WTC11 (cell line): ENCODE results near the gene SLC13A3. TPM values are rescaled to one million over a fixed set of nuclear protein-coding genes. Genes with fewer than 3 reads are reported as not detected.
A peak's percentile ranks its signal among the peaks of the same experiment; 100 is the strongest.

Experiments
- ATAC-seq: fragments of 200-7000 bp; cut with Tn5 transposase; 2 replicates; pipeline ENCODE4 v1.10.0; 2021; ENCODE audit warnings: mild to moderate bottlenecking, moderate library complexity
- CTCF ChIA-PET: fragments of 300-600 bp; sonication (Branson Sonifier 250); formaldehyde crosslinking; loops from one replicate; lab custom pipeline; 2021; ENCODE audit warnings: antibody characterized with exemption; lab: Charles Lee
- POLR2A ChIA-PET: fragments of 350-600 bp; sonication (Branson Sonifier 250); formaldehyde crosslinking; loops from one replicate; lab custom pipeline; 2021; ENCODE audit warnings: antibody characterized with exemption; lab: Charles Lee
- DNase-seq: peaks from one replicate; pipeline ENCODE4 v3.0.0; 2021; ENCODE audit warnings: low spot score
- H3K27ac Mint-ChIP-seq: 2 replicates; pipeline ENCODE4 v1.8.0; 2021; ENCODE audit warnings: mixed read lengths
- H3K27me3 Mint-ChIP-seq: 2 replicates; pipeline ENCODE4 v1.8.0; 2021; ENCODE audit warnings: low read depth, mild to moderate bottlenecking, moderate library complexity, mixed read lengths
- H3K36me3 Mint-ChIP-seq: 2 replicates; pipeline ENCODE4 v1.8.0; 2021; ENCODE audit warnings: mixed read lengths
- H3K4me1 Mint-ChIP-seq: 2 replicates; pipeline ENCODE4 v1.8.0; 2022; ENCODE audit warnings: mixed read lengths
- H3K4me3 Mint-ChIP-seq: 2 replicates; pipeline ENCODE4 v1.8.0; 2021; ENCODE audit warnings: mild to moderate bottlenecking, moderate library complexity, mixed read lengths
- H3K9me3 Mint-ChIP-seq: 2 replicates; pipeline ENCODE4 v1.8.0; 2021; ENCODE audit warnings: mixed read lengths
- ATF1 ChIP-seq: sonication (generic); formaldehyde crosslinking; IDR thresholded peaks from 2 replicates; pipeline ENCODE4 v1.8.1; 2023; ENCODE audit warnings: mild to moderate bottlenecking, moderate library complexity, missing genetic modification reagents
- ELF4 ChIP-seq: sonication (generic); formaldehyde crosslinking; IDR thresholded peaks from 2 replicates; pipeline ENCODE4 v1.8.1; 2022; ENCODE audit warnings: low read depth, mild to moderate bottlenecking, moderate library complexity, missing genetic modification reagents
- FOXP4 ChIP-seq: sonication (generic); formaldehyde crosslinking; IDR thresholded peaks from 2 replicates; pipeline ENCODE4 v1.8.0; 2022; ENCODE audit warnings: mild to moderate bottlenecking, missing genetic modification reagents
- HMGXB4 ChIP-seq: sonication (generic); formaldehyde crosslinking; IDR thresholded peaks from 2 replicates; pipeline ENCODE4 v1.8.1; 2023; ENCODE audit warnings: mild to moderate bottlenecking, moderate library complexity, missing genetic modification reagents
- NFATC4 ChIP-seq: fragments of 250-450 bp; sonication (Bioruptor Pico); IDR thresholded peaks from 2 replicates; pipeline ENCODE4 v1.9.0; 2021; ENCODE audit warnings: mild to moderate bottlenecking
- PRDM15 ChIP-seq: sonication (generic); formaldehyde crosslinking; IDR thresholded peaks from 2 replicates; pipeline ENCODE4 v1.8.0; 2022; ENCODE audit warnings: missing genetic modification reagents
- SP1 ChIP-seq: sonication (generic); formaldehyde crosslinking; conservative IDR thresholded peaks from 2 replicates; pipeline ENCODE4 v1.8.1; 2022; ENCODE audit warnings: missing genetic modification reagents
- USF1 ChIP-seq: sonication (generic); formaldehyde crosslinking; IDR thresholded peaks from 2 replicates; pipeline ENCODE4 v1.8.0; 2022; ENCODE audit warnings: mild to moderate bottlenecking, missing genetic modification reagents
- USF2 ChIP-seq: sonication (generic); formaldehyde crosslinking; IDR thresholded peaks from 2 replicates; pipeline ENCODE4 v1.8.1; 2023; ENCODE audit warnings: mild to moderate bottlenecking, missing genetic modification reagents, moderate library complexity
- ZBTB43 ChIP-seq: sonication (generic); formaldehyde crosslinking; IDR thresholded peaks from 2 replicates; pipeline ENCODE4 v1.8.1; 2023; ENCODE audit warnings: mild to moderate bottlenecking, missing genetic modification reagents
- ZNF121 ChIP-seq: sonication (generic); formaldehyde crosslinking; IDR thresholded peaks from 2 replicates; pipeline ENCODE4 v1.8.0; 2023; ENCODE audit warnings: missing genetic modification reagents
- total RNA-seq: library from RNA; stranded (reverse); gene quantifications from 3 replicates; pipeline ENCODE4 v1.2.3, GENCODE V29; 2021

Gene SLC13A3
- total RNA-seq, 1 experiment from 2014 or later, result 10.6 TPM

- peaks cover 31% of the 10 kb centered on the region for H3K36me3 Mint-ChIP-seq
- no peaks in the 10 kb centered on the region for H3K27me3 Mint-ChIP-seq
- ChIA-PET CTCF (interaction anchor here (1.3 to 4.2 kb wide), 3 partner anchors 15 to 122 kb away, joined by 3 to 22 read pairs (median 3); no protein-coding TSS in a partner anchor), POLR2A (interaction anchor here (1.1 kb wide), 1 partner anchor 132 kb away, joined by 3 read pairs; no protein-coding TSS in a partner anchor)
- peak overlapping the region; percentile 95 for H3K27ac Mint-ChIP-seq
- peaks cover 5% of the 10 kb centered on the region for H3K9me3 Mint-ChIP-seq
- peak; percentile 86 for ATAC-seq
- H3K4me3 Mint-ChIP-seq, result peak overlapping the region; percentile 77
- DNase-seq, result peak; percentile 75
- peak; percentile 64 for TF ChIP-seq SP1 (CRISPR knock-in tag)
- TF ChIP-seq USF2 (CRISPR knock-in tag), result peak; percentile 88
- TF ChIP-seq USF1 (CRISPR knock-in tag), result peak; percentile 83
- TF ChIP-seq PRDM15 (CRISPR knock-in tag), result no peak
- TF ChIP-seq FOXP4 (CRISPR knock-in tag), result 0 out of 2 replicates have a peak, but pooled peaks have one; percentile 14
- no peak for TF ChIP-seq ATF1 (CRISPR knock-in tag)
- TF ChIP-seq ZNF121 (CRISPR knock-in tag), result peak; percentile 99
- peak; percentile 37; the same call in 1 of the 2 replicates for TF ChIP-seq NFATC4
- TF ChIP-seq HMGXB4, result no peak
- peaks cover 59% of the 10 kb centered on the region for H3K4me1 Mint-ChIP-seq
These were observed 32.9 kb upstream of the SLC13A3 start for GRCh38 chr20:46683939-46684750.

- no peak for TF ChIP-seq ELF4 (CRISPR knock-in tag)
- TF ChIP-seq ZBTB43 (CRISPR knock-in tag), result 0 out of 2 replicates have a peak, but pooled peaks have one; percentile 23
- H3K27me3 Mint-ChIP-seq, result no peaks in the 10 kb centered on the region
- DNase-seq, result no peak
- peaks cover 5% of the 10 kb centered on the region for H3K9me3 Mint-ChIP-seq
- H3K4me3 Mint-ChIP-seq, result peak overlapping the region; percentile 77
- peak overlapping the region; percentile 95 for H3K27ac Mint-ChIP-seq
- peaks cover 31% of the 10 kb centered on the region for H3K36me3 Mint-ChIP-seq
- peak; percentile 6; the same call in 1 of the 2 replicates for ATAC-seq
- H3K4me1 Mint-ChIP-seq, result peaks cover 59% of the 10 kb centered on the region
- ChIA-PET CTCF (interaction anchor here (1.3 to 4.2 kb wide), 4 partner anchors 16 to 165 kb away, joined by 3 to 22 read pairs (median 4); no protein-coding TSS in a partner anchor), POLR2A (interaction anchor here (1.1 kb wide), 1 partner anchor 132 kb away, joined by 3 read pairs; no protein-coding TSS in a partner anchor)
These were observed 32.3 kb upstream of the SLC13A3 start for GRCh38 chr20:46683668-46683938.
